Ishikawa (cell line): ENCODE measurements around the gene PCSK2.

ENCODE experiments used
- CEBPB ChIP-seq: IDR thresholded peaks from 2 replicates; pipeline ENCODE4 v1.6.1; 2012
- EGR1 ChIP-seq: IDR thresholded peaks from 2 replicates; pipeline ENCODE4 v1.6.1; 2012
- EP300 ChIP-seq: IDR thresholded peaks from 2 replicates; pipeline ENCODE4 v1.6.1; 2012; ENCODE audit warnings: borderline replicate concordance
- MAX ChIP-seq: IDR thresholded peaks from 2 replicates; pipeline ENCODE4 v1.6.1; 2012
- RAD21 ChIP-seq: IDR thresholded peaks from 2 replicates; pipeline ENCODE4 v1.6.1; 2012; ENCODE audit warnings: low read depth
- REST ChIP-seq: IDR thresholded peaks from 2 replicates; pipeline ENCODE4 v1.6.1; 2012; ENCODE audit warnings: low read depth, mild to moderate bottlenecking
- TAF1 ChIP-seq: IDR thresholded peaks from 2 replicates; pipeline ENCODE4 v1.6.1; 2012; ENCODE audit warnings: low read depth, mild to moderate bottlenecking
- TCF12 ChIP-seq: IDR thresholded peaks from 2 replicates; pipeline ENCODE4 v1.6.1; 2012; ENCODE audit warnings: low read depth
- YY1 ChIP-seq: IDR thresholded peaks from 2 replicates; pipeline ENCODE4 v1.6.1; 2012; ENCODE audit warnings: low read depth

GRCh38 chr20:17380801-17381200 lies 154.0 kb downstream of the PCSK2 start:
- TF ChIP-seq RAD21 (no peak), EP300 (no peak), EGR1 (no peak), REST (no peak), TAF1 (no peak), CEBPB (no peak), MAX (no peak), TCF12 (no peak), YY1 (no peak)
